NCI-H1417 treated with DMSO at 0.1 percent for 48 hours (cell line): Measurements from ENCODE around the gene LMO4.

Source experiments
- DNase-seq: peaks from one replicate; lab custom pipeline; 2025; lab: John Stamatoyannopoulos, UW

Gene LMO4

GRCh38 chr1:87329051-87329525 lies 408 bp downstream of the LMO4 start:
- no peak for DNase-seq

GRCh38 chr1:87329526-87330056 lies 911 bp downstream of the LMO4 start:
- DNase-seq, result no peak

- DNase-seq, result no peak
Measured at GRCh38 chr1:87330057-87330884, 1.6 kb downstream of the LMO4 start.

- DNase-seq, result no peak
Measured at GRCh38 chr1:87330885-87331364, 2.2 kb downstream of the LMO4 start.

- no peak for DNase-seq
Measured at GRCh38 chr1:87331365-87332241, 2.9 kb downstream of the LMO4 start.

GRCh38 chr1:87333692-87334347 lies 5.1 kb downstream of the LMO4 start:
- DNase-seq, result no peak

- no peak for DNase-seq
Measured at GRCh38 chr1:87334351-87335174, 5.9 kb downstream of the LMO4 start.

- DNase-seq, result no peak
Measured at GRCh38 chr1:87335175-87335884, 6.7 kb downstream of the LMO4 start.

GRCh38 chr1:87336623-87337067 lies 8.0 kb downstream of the LMO4 start:
- no peak for DNase-seq

- DNase-seq, result no peak
Measured at GRCh38 chr1:87337606-87338005, 8.9 kb downstream of the LMO4 start.

GRCh38 chr1:87338566-87338965 lies 9.9 kb downstream of the LMO4 start:
- DNase-seq, result no peak

- DNase-seq, result no peak
Measured at GRCh38 chr1:87344231-87344630, 15.6 kb downstream of the LMO4 start.

GRCh38 chr1:87346130-87346814 lies 17.6 kb downstream of the LMO4 start:
- DNase-seq, result no peak

- no peak for DNase-seq
Measured at GRCh38 chr1:87348341-87349019, 19.8 kb downstream of the LMO4 start.

GRCh38 chr1:87349036-87349435 lies 20.4 kb downstream of the LMO4 start:
- DNase-seq, result no peak

- DNase-seq, result no peak
Measured at GRCh38 chr1:87355894-87356293, 27.2 kb downstream of the LMO4 start.

- DNase-seq, result no peak
Measured at GRCh38 chr1:87356591-87356990, 27.9 kb downstream of the LMO4 start.

- DNase-seq, result no peak
Measured at GRCh38 chr1:87358219-87358618, 29.5 kb downstream of the LMO4 start.

GRCh38 chr1:87359586-87359985 lies 30.9 kb downstream of the LMO4 start:
- no peak for DNase-seq
